Measurements from ENCODE around the gene MAST4.

The MAST4 gene

DNA sequence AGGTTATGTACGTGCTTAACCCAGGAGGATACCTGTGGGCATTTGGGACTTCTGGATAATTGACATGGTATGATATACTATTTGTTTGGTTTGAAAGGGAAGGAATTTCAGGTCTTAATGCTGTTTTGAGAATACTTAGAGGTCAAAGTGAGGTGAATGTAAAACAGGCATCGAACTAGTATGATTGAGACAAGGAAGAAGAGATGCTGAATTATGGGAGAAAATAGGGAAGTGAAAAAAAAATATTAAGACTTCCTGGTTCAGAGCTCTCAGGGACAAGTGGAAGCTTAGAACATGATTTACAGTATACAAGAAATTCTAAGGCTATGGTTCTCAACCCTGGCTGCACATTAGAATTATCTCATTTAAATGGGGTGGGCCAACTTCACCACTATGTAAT, 485.1 kb downstream of the MAST4 start:
- TF ChIP-seq, protein P1, sequence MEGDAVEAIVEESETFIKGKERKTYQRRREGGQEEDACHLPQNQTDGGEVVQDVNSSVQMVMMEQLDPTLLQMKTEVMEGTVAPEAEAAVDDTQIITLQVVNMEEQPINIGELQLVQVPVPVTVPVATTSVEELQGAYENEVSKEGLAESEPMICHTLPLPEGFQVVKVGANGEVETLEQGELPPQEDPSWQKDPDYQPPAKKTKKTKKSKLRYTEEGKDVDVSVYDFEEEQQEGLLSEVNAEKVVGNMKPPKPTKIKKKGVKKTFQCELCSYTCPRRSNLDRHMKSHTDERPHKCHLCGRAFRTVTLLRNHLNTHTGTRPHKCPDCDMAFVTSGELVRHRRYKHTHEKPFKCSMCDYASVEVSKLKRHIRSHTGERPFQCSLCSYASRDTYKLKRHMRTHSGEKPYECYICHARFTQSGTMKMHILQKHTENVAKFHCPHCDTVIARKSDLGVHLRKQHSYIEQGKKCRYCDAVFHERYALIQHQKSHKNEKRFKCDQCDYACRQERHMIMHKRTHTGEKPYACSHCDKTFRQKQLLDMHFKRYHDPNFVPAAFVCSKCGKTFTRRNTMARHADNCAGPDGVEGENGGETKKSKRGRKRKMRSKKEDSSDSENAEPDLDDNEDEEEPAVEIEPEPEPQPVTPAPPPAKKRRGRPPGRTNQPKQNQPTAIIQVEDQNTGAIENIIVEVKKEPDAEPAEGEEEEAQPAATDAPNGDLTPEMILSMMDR (IDR thresholded peaks at IDR 0.05; ENCODE audit: insufficient read depth, low read depth, low read length, missing control alignments), result no peak
- DNase-seq (ENCODE audit: low read depth), result no peak
- H3K4me3 ChIP-seq (ENCODE audit: low read length), result no peak overlapping the region

DNA sequence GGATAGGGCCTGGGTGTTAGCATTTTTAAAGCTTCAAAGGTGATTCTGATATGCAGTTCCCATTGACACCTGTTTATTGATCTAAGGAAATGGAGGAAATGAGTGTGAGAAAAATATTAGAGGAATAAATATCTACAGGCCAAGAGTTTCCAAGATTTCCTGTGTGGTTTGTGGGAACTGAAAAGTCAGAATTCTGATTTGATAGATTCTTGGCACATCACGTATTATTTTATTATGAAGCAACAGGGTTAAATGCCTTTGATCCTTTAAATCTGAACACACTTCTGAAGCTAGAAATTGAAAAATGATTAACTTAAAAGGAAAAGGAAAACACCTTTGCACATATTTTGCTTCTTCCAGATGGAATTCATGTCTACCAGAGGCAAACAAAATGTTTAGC, 486.7 kb downstream of the MAST4 start:
- TF ChIP-seq, protein P1 (IDR thresholded peaks at IDR 0.05; ENCODE audit: insufficient read depth, low read depth, low read length, missing control alignments), result no peak
- H3K4me3 ChIP-seq (ENCODE audit: low read length), result no peak overlapping the region
- no peak for DNase-seq (ENCODE audit: low read depth)

DNA sequence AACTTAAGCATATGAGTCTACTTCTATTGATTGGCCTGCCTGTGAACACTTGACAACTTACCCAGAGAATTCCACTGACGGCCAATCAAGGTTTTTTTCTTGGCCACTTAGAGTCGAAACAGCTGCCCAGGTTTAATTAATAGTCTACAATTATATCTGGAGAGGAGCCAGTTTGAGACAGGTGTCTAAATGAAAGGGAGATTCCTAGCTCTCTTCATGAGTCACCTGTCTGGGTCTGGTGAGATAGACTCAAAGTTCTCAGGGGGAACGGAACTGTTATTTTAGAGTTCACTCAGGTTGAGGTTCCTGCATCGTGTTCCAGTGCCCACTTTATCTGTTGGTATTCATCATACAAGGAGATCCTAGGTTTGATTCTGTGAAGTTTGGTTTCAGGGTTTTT, 489.4 kb downstream of the MAST4 start:
- H3K4me3 ChIP-seq (ENCODE audit: low read length), result no peak overlapping the region
- peak; percentile 45 for DNase-seq (ENCODE audit: low read depth)
- TF ChIP-seq, protein P1 (IDR thresholded peaks at IDR 0.05; ENCODE audit: insufficient read depth, low read depth, low read length, missing control alignments), result no peak

DNA sequence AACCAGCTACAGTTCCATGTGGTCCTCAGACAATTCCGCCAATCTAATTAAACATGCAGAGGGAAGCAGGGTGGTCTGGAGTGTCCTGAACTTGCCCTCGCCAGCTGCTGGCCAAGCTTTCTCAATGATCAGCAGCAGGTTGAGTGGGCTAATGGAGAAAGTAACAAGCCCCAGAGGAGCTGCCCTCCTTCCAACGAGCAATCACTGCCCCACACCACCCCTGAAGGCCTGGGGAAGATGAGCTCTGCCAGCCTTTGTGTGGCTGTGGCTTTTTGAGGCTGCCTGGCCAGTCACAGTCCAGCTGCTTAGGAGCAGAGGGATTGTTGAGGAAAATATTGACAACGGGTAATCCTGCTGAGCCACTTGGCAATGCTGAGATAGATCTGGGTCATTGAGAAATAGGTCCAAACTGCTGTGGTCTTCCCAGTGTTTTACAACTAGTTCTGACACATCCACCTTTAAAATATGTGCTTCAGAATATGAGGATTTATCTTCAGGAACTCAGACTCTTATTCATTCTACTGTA, 493.1 kb downstream of the MAST4 start:
- DNase-seq (ENCODE audit: low read depth), result peak; percentile 75
- TF ChIP-seq, protein P1 (IDR thresholded peaks at IDR 0.05; ENCODE audit: insufficient read depth, low read depth, low read length, missing control alignments), result no peak

DNA sequence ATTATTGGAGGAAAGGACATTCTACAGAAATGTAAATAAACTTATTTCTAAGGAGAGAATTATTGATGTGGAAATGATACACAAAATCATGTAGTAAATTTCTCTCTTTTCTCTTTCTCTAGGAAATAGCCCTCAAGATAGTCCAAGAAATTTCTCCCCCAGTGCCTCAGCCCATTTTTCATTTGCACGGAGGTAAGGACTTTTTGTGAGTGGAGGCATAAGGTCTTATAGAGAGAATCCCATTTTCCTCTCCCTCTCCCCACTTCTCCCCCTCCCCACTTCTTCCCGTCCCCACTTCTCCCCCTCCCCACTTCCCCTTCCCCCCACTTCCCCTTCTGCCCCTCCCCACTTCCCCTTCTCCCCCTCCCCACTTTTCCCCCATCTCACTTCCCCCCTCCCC, 493.8 kb downstream of the MAST4 start:
- TF ChIP-seq, protein P1 (IDR thresholded peaks at IDR 0.05; ENCODE audit: insufficient read depth, low read depth, low read length, missing control alignments), result no peak
- no peak for DNase-seq (ENCODE audit: low read depth)
- no peak overlapping the region for H3K4me3 ChIP-seq (ENCODE audit: low read length)

More for the DNA sequence above, 493.1 kb downstream of the MAST4 start:
- no peak overlapping the region for H3K4me3 ChIP-seq (ENCODE audit: low read length)

DNA sequence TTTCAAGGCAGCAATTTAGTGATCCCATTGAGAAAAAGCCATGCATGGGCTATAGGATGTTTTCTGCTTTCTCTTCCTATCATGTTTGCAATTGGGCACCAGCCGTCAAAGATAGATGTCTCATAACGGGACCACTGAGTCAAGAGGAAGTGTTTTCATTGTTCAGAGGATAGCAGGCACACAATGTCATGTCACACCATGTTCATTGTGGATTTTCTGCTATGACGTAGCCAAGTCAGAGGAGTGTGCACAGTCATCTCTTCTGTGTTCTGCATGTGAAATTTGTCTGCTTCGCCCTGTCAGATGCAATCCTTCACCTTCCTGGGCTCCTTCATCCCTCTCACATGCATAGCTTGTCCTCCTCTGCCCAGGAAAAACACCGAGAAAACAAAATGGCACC, 494.4 kb downstream of the MAST4 start:
- TF ChIP-seq, protein P1 (IDR thresholded peaks at IDR 0.05; ENCODE audit: insufficient read depth, low read depth, low read length, missing control alignments), result no peak
- no peak overlapping the region for H3K4me3 ChIP-seq (ENCODE audit: low read length)
- peak; percentile 51 for DNase-seq (ENCODE audit: low read depth)

DNA sequence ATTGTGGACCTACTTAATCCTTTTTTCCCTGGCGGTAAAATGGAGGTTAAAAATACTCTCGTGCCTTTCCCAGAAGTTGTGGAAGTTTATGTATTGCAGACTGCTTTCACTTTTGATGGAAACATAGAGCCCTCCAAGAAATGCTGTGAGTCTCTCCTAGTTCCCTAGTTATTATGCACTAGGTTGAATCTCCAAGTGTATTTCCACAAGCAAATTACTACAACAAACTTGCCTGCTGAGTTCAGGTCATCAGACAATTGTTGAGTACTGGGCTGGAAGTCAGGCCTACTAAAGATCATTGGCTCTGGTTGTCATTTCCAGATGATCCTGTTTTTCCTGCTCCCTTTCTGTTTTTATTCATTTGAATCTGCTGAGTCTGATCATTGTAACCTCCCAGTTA, 496.3 kb downstream of the MAST4 start:
- no peak overlapping the region for H3K4me3 ChIP-seq (ENCODE audit: low read length)
- DNase-seq (ENCODE audit: low read depth), result peak; percentile 71
- TF ChIP-seq, protein P1 (IDR thresholded peaks at IDR 0.05; ENCODE audit: insufficient read depth, low read depth, low read length, missing control alignments), result no peak

All from epithelial cell of esophagus (primary cell).